ENCODE measurements around the gene NANP.

Gene NANP

GRCh38 chr20:25567286-25567685, 56.5 kb downstream of the NANP start:
- DNase-seq = no peak

GRCh38 chr20:25566821-25567220, 57.0 kb downstream of the NANP start:
- DNase-seq = no peak

- no peak for DNase-seq
Measured at GRCh38 chr20:25565578-25566157, 58.1 kb downstream of the NANP start.

- no peak for DNase-seq
Measured at GRCh38 chr20:25563876-25564275, 59.9 kb downstream of the NANP start.

GRCh38 chr20:25563362-25563761, 60.5 kb downstream of the NANP start:
- no peak for DNase-seq

All from stimulated activated CD4-positive, alpha-beta T cell treated with anti-CD3 and anti-CD28 coated beads, Interleukin-4, amount 100 ng/mL, for 24 hours (primary cell).